ENCODE results near the gene EPDR1.

EPDR1 gene

DNA sequence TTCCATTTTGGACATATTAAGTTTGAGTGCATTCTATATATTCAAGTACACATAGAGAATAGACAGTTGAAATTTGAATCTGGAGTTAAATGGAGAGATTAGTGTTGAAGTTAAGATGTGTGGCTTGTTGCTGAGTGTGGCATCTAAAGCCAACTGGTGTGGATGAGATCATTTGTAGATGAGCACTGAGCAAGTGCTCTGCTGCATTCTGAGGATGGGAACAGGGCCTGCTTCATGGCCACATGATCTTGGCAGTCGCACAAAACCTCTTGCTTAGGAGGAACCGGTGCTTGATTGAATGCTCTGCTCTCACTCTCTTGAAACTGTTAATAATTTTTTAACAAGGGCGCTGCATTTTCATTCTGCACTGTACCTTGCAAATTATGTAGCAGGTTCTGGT is 62.0 kb downstream of the EPDR1 start:
- DNase-seq = no peak

DNA sequence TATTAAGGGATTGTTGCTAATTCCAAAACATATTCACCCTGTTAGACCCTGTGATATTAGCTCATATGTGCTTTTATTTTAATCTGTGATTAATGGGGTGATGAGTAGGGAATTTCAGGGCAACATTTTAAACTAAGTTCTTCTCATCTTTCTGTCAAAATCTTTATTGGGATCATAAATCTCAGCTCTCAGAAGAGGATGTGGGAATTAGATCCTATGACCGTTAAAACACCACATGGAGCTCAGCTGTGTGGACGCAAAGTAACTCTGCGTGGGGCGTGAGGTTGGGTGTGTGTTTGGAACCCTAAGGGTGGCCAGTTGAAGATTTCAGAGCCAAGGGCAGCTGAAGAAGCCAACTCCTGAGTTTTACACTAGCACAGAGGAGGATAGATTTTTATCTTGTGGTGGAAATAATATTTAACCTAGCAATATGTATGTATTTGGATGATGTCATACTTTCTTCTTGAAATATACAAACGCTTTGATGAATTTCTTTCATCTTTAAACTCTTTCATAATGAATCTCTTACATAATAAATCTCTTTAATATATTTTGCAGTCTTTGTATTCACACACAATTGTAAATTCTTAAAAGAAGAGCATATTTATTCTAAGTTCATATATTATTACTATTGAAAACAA is 64.4 kb downstream of the EPDR1 start:
- DNase-seq = no peak

GRCh38 chr7:37986908-37987330 is 66.5 kb downstream of the EPDR1 start:
- no peak for DNase-seq

DNA sequence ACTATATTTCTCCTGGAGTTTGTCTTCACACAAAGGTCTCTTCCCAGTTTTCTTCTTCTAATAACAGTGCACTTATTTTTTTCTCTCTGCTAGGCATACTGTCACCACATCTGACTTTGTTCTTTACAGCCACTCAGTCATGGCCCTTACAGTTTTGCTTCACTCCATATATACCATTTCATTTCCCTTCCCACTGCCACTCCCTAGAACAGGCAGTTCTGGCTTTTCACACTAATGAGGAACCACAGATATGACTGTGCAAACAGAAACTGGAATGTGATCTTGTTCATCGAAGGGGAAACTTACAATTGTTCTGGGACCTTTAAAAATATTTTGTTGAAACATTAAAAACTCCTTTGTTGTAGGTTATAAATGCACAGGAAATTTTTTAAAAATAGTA is 67.3 kb downstream of the EPDR1 start:
- no peak for DNase-seq

- DNase-seq = no peak
Measured at GRCh38 chr7:37988721-37989650, 68.5 kb downstream of the EPDR1 start.

- DNase-seq = no peak
Measured at GRCh38 chr7:37990337-37990736, 69.9 kb downstream of the EPDR1 start.

DNA sequence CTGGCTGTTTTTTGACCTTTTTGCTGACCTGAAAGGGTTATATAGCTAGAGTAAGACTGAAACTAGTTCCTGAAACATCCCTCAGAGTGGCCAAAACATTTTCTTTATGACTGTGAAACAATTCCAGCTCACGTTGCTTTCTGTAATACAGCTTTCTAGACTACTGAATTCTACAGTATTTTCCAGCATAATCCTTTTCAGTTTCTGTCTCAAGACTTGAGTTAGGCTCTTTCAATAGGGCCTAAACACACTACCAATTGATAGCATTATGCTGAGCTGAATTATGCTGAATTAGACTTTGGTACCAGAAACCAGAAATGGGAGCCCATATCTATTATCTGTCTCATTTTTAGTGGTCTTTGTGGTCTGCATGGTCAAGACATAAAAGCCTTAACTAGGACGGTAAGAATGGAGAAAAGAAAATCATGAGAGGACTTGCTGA is 72.6 kb downstream of the EPDR1 start:
- DNase-seq = no peak

- DNase-seq = no peak
Measured at GRCh38 chr7:37999673-38000072, 79.2 kb downstream of the EPDR1 start.

DNA sequence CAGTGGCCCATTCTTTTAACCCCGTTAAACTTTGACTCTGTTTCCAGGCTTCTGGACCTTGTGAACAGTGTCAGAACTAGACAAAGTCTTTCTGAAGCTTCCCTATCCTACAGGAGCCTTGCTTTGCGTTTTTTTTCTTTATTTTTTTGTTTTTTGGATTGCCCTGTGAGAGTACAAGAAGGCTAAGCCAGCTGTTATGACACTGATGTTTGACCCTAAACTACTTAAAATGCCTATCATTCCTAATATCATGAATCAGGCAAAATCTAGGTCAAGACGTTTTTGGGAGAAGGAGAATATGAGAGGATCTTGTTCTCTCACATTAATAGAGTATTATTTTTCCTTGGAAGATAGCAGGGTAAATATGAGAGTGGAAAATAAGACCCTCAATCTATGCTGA is 79.8 kb downstream of the EPDR1 start:
- DNase-seq = no peak

All from NCI-H2171 (cell line).